Panc1 (cell line): ENCODE data around the gene MARCHF3. TPM values are rescaled to one million over a fixed set of nuclear protein-coding genes. Genes with fewer than 3 reads are reported as not detected.

Experiments used
- ATAC-seq: fragments of 200-7000 bp; cut with Tn5 transposase; 2 replicates; pipeline ENCODE4 v1.9.1; 2020; ENCODE audit warnings: mild to moderate bottlenecking, moderate library complexity
- BruUV-seq: library from RNA; stranded (reverse); fragments of 400-500 nt; replicated peaks from 2 replicates; lab custom pipeline; 2021; lab: Mats Ljungman, UMichigan
- CTCF ChIA-PET: fragments of 300-600 bp; sonication (Branson Sonifier 250); formaldehyde crosslinking; loops from one replicate; lab custom pipeline; 2022; ENCODE audit warnings: antibody characterized with exemption; lab: Charles Lee
- POLR2A ChIA-PET: fragments of 300-600 bp; sonication (Branson Sonifier 250); formaldehyde crosslinking; loops from one replicate; lab custom pipeline; 2022; ENCODE audit warnings: antibody characterized with exemption; lab: Charles Lee
- DNase-seq: peaks from one replicate; pipeline ENCODE4 v3.0.0-alpha.2; 2010; ENCODE audit warnings: low read depth, low spot score
- H3K27ac ChIP-seq: 2 replicates; pipeline ENCODE4 v1.5.1; 2011; ENCODE audit warnings: mild to moderate bottlenecking, low read length, inconsistent platforms
- H3K27me3 ChIP-seq: fragments of 200-500 bp; sonication (Bioruptor generic); 2 replicates; pipeline ENCODE4 v1.6.0; 2014; ENCODE audit warnings: low read length, inconsistent platforms; ENCODE audit not compliant: control insufficient read depth, insufficient read depth
- H3K36me3 ChIP-seq: fragments of 200-500 bp; sonication (Bioruptor generic); 2 replicates; pipeline ENCODE4 v1.5.1; 2014; ENCODE audit warnings: inconsistent platforms, mild to moderate bottlenecking, low read length, moderate library complexity; ENCODE audit not compliant: control insufficient read depth, insufficient read depth
- H3K4me1 ChIP-seq: 2 replicates; pipeline ENCODE4 v1.5.1; 2011; ENCODE audit warnings: inconsistent platforms, mild to moderate bottlenecking, low read length, moderate library complexity; ENCODE audit not compliant: control insufficient read depth, insufficient read depth
- H3K4me3 ChIP-seq, 2 experiments: 2 replicates each; pipeline ENCODE4 v1.5.1; 2011 to 2012; ENCODE audit warnings: low read depth in 2 of 2, low read length in 2 of 2, mild to moderate bottlenecking in 2 of 2, inconsistent platforms in 1 of 2, moderate library complexity in 1 of 2
- H3K9me3 ChIP-seq: fragments of 200-500 bp; sonication (Bioruptor generic); 2 replicates; pipeline ENCODE4 v1.5.1; 2014; ENCODE audit warnings: low read depth, mild to moderate bottlenecking, inconsistent platforms, low read length, moderate library complexity; ENCODE audit not compliant: control insufficient read depth, insufficient read depth
- POLR2AphosphoS5 ChIP-seq: IDR thresholded peaks from 2 replicates; pipeline ENCODE4 v1.6.1; 2012; ENCODE audit warnings: mild to moderate bottlenecking, low read depth, low read length, moderate library complexity
- SIN3A ChIP-seq: IDR thresholded peaks from 2 replicates; pipeline ENCODE4 v1.6.1; 2012; ENCODE audit warnings: low read depth, mild to moderate bottlenecking, low read length, moderate library complexity, borderline replicate concordance; ENCODE audit not compliant: insufficient read depth
- TCF7L2 ChIP-seq: IDR thresholded peaks from 2 replicates; pipeline ENCODE4 v1.6.1; 2011; ENCODE audit warnings: mild to moderate bottlenecking, low read depth, low read length, inconsistent platforms
- in situ Hi-C: cut with HindIII; loops from 2 replicates; pipeline ENCODE4 v1.10.0; 2016; ENCODE audit warnings: low sequenced_read_pairs, low pct_unique_long_range_greater_than_20kb
- intact Hi-C: fragments of 100-400 bp; cut with micrococcal nuclease; formaldehyde crosslinking; loops from one replicate; pipeline ENCODE4 v1.10.0; 2022; ENCODE audit not compliant: unreplicated experiment
- total RNA-seq: library from RNA; stranded (reverse); gene quantifications from one replicate; pipeline ENCODE4 v1.2.1, GENCODE V29; 2021; ENCODE audit not compliant: unreplicated experiment
- TF ChIP-seq, protein P1 (sequence below): fragments of 450-650 bp; IDR thresholded peaks from 2 replicates; pipeline ENCODE4 v1.5.1; 2017; ENCODE audit warnings: mild to moderate bottlenecking
- TF ChIP-seq, protein P2 (sequence below), 2 experiments: IDR thresholded peaks; 2 replicates each; pipeline ENCODE4 v1.6.1; 2011 to 2012; ENCODE audit warnings: low read depth in 2 of 2, control low read depth in 1 of 2, low read length in 1 of 2, mild to moderate bottlenecking in 1 of 2, moderate library complexity in 1 of 2; ENCODE audit not compliant: insufficient read depth in 1 of 2

The MARCHF3 gene
- total RNA-seq, 1 experiment from 2014 or later = 3.0 TPM

DNA sequence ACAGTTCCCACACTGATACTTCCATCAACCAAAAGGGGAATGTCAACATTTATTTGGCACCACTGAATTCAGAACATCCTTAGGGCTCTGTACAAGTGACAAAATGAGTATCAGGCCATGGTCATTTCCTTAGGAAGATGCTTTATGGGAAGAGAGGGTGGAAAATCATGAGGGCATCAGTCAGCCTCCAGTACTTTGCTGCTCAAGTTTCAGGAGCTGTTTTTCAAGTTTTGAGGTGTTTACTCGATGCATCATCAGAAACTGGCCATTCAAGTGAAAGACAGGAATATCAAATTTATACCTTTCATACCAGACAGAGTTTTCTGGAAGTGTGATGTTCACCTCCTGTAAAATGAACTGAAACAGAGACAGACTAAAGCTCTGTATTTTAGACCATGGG, 21.2 kb upstream of the MARCHF3 start:
- in situ Hi-C loops (no loop called here), intact Hi-C loops (no loop called here)
- no peaks in the 10 kb centered on the region for H3K27me3 ChIP-seq
- ChIA-PET POLR2A (no interaction called here), CTCF (no interaction called here)
- no peaks in the 10 kb centered on the region for H3K9me3 ChIP-seq
- no peaks in the 10 kb centered on the region for H3K4me1 ChIP-seq
- no peak overlapping the region for H3K27ac ChIP-seq
- H3K36me3 ChIP-seq = no peaks in the 10 kb centered on the region; the same call in 1 of the 2 replicates
- TF ChIP-seq TCF7L2 (no peak), POLR2AphosphoS5 (no peak), SIN3A (no peak)
- TF ChIP-seq, protein P1, sequence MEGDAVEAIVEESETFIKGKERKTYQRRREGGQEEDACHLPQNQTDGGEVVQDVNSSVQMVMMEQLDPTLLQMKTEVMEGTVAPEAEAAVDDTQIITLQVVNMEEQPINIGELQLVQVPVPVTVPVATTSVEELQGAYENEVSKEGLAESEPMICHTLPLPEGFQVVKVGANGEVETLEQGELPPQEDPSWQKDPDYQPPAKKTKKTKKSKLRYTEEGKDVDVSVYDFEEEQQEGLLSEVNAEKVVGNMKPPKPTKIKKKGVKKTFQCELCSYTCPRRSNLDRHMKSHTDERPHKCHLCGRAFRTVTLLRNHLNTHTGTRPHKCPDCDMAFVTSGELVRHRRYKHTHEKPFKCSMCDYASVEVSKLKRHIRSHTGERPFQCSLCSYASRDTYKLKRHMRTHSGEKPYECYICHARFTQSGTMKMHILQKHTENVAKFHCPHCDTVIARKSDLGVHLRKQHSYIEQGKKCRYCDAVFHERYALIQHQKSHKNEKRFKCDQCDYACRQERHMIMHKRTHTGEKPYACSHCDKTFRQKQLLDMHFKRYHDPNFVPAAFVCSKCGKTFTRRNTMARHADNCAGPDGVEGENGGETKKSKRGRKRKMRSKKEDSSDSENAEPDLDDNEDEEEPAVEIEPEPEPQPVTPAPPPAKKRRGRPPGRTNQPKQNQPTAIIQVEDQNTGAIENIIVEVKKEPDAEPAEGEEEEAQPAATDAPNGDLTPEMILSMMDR = no peak
- TF ChIP-seq, protein P2, sequence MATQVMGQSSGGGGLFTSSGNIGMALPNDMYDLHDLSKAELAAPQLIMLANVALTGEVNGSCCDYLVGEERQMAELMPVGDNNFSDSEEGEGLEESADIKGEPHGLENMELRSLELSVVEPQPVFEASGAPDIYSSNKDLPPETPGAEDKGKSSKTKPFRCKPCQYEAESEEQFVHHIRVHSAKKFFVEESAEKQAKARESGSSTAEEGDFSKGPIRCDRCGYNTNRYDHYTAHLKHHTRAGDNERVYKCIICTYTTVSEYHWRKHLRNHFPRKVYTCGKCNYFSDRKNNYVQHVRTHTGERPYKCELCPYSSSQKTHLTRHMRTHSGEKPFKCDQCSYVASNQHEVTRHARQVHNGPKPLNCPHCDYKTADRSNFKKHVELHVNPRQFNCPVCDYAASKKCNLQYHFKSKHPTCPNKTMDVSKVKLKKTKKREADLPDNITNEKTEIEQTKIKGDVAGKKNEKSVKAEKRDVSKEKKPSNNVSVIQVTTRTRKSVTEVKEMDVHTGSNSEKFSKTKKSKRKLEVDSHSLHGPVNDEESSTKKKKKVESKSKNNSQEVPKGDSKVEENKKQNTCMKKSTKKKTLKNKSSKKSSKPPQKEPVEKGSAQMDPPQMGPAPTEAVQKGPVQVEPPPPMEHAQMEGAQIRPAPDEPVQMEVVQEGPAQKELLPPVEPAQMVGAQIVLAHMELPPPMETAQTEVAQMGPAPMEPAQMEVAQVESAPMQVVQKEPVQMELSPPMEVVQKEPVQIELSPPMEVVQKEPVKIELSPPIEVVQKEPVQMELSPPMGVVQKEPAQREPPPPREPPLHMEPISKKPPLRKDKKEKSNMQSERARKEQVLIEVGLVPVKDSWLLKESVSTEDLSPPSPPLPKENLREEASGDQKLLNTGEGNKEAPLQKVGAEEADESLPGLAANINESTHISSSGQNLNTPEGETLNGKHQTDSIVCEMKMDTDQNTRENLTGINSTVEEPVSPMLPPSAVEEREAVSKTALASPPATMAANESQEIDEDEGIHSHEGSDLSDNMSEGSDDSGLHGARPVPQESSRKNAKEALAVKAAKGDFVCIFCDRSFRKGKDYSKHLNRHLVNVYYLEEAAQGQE (IDR thresholded peaks at IDR 0.05; ENCODE audit: insufficient read depth in 1 of 2, low read depth in 2 of 2, low read length in 1 of 2) = no peak
- no TSS peak for BruUV-seq
- no peak overlapping the region for H3K4me3 ChIP-seq
- ATAC-seq (no peak), DNase-seq (no peak)

DNA sequence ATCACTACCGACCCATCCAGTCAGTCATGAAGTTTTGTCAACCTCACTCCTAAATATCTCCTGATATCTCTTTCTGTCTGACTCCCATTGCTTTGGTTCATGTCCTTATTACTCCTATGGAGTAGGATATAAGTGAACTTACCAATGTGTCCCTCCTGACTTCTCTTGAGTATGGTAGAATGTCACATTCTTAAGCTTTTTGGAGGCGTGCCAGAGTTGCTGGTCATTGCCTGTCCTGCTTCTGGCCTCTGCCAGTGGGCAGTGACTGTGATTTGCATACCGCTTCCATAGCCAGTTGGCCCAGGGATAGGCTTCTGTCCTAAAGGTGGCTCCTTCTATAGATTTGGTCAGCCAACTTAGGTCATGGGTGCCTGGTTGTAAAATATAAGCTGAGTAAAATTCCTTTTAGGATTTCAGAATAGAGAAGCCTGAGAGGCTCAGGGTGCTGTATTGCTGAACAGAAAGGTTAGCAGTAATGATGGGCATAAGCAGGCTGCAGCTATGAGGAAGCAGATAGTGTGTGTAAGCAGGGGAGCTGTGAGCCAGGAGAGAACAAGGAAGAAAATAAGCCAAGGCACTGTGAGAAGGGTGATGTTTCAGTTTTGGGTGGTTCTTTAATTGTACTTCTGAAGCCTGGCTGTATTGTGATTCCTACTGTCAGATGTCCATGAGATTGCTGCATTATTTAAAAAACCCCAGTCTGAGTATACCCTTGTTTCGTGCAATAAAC, 16.1 kb upstream of the MARCHF3 start:
- intact Hi-C loops = no loop called here
- no TSS peak for BruUV-seq
- TF ChIP-seq TCF7L2 (no peak), SIN3A (no peak), POLR2AphosphoS5 (no peak)
- TF ChIP-seq, protein P2 (IDR thresholded peaks at IDR 0.05; ENCODE audit: insufficient read depth in 1 of 2, low read depth in 2 of 2, low read length in 1 of 2) = no peak
- TF ChIP-seq, protein P1 = no peak
- Histone ChIP-seq H3K4me1 (no peaks in the 10 kb centered on the region), H3K36me3 (no peaks in the 10 kb centered on the region; the same call in 1 of the 2 replicates), H3K9me3 (no peaks in the 10 kb centered on the region), H3K27me3 (no peaks in the 10 kb centered on the region), H3K27ac (no peak overlapping the region), H3K4me3 (no peak overlapping the region)
- DNase-seq = no peak
- ChIA-PET CTCF (no interaction called here), POLR2A (no interaction called here)
- ATAC-seq = no peak
- in situ Hi-C loops = no loop called here
